Suprapubic skin (tissue), 3 donors: ENCODE results near the gene WDTC1.

Experiments used
- POLR2A ChIP-seq, 2 donors: fragments of 450-650 bp; IDR thresholded peaks; one replicate each; pipeline ENCODE4 v1.6.1; 2017; ENCODE audit warnings: antibody characterized with exemption in 2 of 2, mild to moderate bottlenecking in 2 of 2, moderate library complexity in 2 of 2
- TF ChIP-seq, protein P1 (sequence below), 2 donors: fragments of 200-600 bp in 1 of 2; fragments of 450-650 bp in 1 of 2; sonication (generic) in 1 of 2; IDR thresholded peaks; one replicate each; pipeline ENCODE4 v1.5.1; 2016 to 2019; ENCODE audit warnings: antibody characterized with exemption in 2 of 2, mild to moderate bottlenecking in 1 of 2, moderate library complexity in 1 of 2

DNA sequence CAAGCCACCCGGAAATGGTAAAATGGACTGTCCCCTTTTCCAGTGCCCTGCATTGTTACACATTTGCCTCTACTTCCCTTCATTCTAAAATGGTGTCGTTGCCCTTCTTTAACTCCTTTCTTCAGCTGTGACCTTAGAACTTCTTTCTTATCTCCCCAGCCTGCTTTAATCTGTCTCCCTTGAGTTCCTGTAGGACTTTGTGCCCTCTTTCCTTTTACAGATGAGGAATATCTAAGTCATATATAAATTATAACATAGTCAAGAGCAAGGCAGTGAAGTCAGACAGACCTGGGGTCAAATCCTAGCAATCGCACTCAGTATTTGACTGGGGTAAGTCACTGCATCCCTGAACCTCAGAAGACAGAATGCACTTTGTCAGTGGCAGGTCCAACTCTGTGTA, 56.1 kb downstream of the WDTC1 start:
- TF ChIP-seq, protein P1, sequence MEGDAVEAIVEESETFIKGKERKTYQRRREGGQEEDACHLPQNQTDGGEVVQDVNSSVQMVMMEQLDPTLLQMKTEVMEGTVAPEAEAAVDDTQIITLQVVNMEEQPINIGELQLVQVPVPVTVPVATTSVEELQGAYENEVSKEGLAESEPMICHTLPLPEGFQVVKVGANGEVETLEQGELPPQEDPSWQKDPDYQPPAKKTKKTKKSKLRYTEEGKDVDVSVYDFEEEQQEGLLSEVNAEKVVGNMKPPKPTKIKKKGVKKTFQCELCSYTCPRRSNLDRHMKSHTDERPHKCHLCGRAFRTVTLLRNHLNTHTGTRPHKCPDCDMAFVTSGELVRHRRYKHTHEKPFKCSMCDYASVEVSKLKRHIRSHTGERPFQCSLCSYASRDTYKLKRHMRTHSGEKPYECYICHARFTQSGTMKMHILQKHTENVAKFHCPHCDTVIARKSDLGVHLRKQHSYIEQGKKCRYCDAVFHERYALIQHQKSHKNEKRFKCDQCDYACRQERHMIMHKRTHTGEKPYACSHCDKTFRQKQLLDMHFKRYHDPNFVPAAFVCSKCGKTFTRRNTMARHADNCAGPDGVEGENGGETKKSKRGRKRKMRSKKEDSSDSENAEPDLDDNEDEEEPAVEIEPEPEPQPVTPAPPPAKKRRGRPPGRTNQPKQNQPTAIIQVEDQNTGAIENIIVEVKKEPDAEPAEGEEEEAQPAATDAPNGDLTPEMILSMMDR (IDR thresholded peaks at IDR 0.05), result no peak
- no peak for TF ChIP-seq POLR2A (IDR thresholded peaks at IDR 0.05)
